Measurements from ENCODE around the gene CD200.
"Not testable (repeated sequence)": the region's sequence is repeated elsewhere in the genome, so short reads cannot be mapped to it uniquely, and the experiment has no call there.

DNA sequence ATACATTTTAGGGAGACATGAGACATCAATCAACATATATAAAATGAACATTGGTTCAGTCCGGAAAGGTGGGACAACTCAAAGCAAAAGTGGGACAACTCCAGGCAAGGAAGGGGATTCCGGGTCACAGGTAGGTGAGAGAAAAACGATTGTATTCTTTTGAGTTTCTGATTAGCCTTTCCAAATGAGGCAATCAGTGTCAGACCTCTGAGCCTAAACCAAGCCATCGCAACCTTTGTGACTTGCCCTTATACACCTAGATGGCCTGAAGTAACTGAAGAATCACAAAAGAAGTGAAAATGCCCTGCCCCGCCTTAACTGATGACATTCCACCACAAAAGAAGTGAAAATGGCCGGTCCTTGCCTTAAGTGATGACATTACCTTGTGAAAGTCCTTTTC is 66.6 kb downstream of the CD200 start:
- not testable (repeated sequence) for TF ChIP-seq EZH2 (IDR thresholded peaks at IDR 0.05; ENCODE audit: borderline replicate concordance, low read depth, low read length, poor library complexity, severe bottlenecking)
- TF ChIP-seq, protein P1, sequence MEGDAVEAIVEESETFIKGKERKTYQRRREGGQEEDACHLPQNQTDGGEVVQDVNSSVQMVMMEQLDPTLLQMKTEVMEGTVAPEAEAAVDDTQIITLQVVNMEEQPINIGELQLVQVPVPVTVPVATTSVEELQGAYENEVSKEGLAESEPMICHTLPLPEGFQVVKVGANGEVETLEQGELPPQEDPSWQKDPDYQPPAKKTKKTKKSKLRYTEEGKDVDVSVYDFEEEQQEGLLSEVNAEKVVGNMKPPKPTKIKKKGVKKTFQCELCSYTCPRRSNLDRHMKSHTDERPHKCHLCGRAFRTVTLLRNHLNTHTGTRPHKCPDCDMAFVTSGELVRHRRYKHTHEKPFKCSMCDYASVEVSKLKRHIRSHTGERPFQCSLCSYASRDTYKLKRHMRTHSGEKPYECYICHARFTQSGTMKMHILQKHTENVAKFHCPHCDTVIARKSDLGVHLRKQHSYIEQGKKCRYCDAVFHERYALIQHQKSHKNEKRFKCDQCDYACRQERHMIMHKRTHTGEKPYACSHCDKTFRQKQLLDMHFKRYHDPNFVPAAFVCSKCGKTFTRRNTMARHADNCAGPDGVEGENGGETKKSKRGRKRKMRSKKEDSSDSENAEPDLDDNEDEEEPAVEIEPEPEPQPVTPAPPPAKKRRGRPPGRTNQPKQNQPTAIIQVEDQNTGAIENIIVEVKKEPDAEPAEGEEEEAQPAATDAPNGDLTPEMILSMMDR (conservative IDR thresholded peaks at IDR 0.05; ENCODE audit: low read depth, low read length): not testable (repeated sequence)
